Measurements from ENCODE around the gene PLEKHO2.

The PLEKHO2 gene

DNA sequence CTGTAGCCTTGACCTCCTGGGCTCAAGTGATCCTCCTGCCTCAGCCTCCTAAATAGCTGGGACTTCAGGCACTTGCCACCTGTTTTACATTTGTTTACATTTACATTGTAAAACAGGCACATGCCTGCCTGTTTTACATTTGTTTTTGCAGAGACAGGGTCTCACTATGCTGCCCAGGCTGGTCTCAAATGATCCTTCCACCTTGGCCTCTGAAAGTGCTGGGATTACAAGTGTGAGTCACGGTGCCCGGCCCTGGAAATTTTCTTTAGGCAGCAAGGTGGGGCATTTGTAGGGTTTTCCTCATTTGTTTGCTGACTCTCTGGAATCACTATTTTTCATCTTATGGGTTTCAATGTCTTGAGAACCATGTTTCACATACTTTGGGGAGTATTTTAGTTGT is 41.2 kb upstream of the PLEKHO2 start:
- no peak overlapping the region for H3K27ac ChIP-seq (replicated peaks)
- TF ChIP-seq SPI1 (IDR thresholded peaks at IDR 0.05; ENCODE audit: borderline replicate concordance, low read depth) (no peak), GABPA (IDR thresholded peaks at IDR 0.05; ENCODE audit: low read depth) (no peak), POLR2AphosphoS5 (IDR thresholded peaks at IDR 0.05; ENCODE audit: low read depth) (no peak)
- TF ChIP-seq, protein P1, sequence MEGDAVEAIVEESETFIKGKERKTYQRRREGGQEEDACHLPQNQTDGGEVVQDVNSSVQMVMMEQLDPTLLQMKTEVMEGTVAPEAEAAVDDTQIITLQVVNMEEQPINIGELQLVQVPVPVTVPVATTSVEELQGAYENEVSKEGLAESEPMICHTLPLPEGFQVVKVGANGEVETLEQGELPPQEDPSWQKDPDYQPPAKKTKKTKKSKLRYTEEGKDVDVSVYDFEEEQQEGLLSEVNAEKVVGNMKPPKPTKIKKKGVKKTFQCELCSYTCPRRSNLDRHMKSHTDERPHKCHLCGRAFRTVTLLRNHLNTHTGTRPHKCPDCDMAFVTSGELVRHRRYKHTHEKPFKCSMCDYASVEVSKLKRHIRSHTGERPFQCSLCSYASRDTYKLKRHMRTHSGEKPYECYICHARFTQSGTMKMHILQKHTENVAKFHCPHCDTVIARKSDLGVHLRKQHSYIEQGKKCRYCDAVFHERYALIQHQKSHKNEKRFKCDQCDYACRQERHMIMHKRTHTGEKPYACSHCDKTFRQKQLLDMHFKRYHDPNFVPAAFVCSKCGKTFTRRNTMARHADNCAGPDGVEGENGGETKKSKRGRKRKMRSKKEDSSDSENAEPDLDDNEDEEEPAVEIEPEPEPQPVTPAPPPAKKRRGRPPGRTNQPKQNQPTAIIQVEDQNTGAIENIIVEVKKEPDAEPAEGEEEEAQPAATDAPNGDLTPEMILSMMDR (IDR thresholded peaks at IDR 0.05; ENCODE audit: insufficient read depth, low read length), result no peak
- TF ChIP-seq, protein P2, sequence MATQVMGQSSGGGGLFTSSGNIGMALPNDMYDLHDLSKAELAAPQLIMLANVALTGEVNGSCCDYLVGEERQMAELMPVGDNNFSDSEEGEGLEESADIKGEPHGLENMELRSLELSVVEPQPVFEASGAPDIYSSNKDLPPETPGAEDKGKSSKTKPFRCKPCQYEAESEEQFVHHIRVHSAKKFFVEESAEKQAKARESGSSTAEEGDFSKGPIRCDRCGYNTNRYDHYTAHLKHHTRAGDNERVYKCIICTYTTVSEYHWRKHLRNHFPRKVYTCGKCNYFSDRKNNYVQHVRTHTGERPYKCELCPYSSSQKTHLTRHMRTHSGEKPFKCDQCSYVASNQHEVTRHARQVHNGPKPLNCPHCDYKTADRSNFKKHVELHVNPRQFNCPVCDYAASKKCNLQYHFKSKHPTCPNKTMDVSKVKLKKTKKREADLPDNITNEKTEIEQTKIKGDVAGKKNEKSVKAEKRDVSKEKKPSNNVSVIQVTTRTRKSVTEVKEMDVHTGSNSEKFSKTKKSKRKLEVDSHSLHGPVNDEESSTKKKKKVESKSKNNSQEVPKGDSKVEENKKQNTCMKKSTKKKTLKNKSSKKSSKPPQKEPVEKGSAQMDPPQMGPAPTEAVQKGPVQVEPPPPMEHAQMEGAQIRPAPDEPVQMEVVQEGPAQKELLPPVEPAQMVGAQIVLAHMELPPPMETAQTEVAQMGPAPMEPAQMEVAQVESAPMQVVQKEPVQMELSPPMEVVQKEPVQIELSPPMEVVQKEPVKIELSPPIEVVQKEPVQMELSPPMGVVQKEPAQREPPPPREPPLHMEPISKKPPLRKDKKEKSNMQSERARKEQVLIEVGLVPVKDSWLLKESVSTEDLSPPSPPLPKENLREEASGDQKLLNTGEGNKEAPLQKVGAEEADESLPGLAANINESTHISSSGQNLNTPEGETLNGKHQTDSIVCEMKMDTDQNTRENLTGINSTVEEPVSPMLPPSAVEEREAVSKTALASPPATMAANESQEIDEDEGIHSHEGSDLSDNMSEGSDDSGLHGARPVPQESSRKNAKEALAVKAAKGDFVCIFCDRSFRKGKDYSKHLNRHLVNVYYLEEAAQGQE (IDR thresholded peaks at IDR 0.05; ENCODE audit: insufficient replicate concordance, low read depth), result no peak
- no peak for DNase-seq (ENCODE audit: low read depth in 1 of 2, low spot score in 1 of 2)
- H3K4me3 ChIP-seq (replicated peaks; ENCODE audit: insufficient read depth, low read length), result no peak overlapping the region
- no peaks in the 10 kb centered on the region for H3K27me3 ChIP-seq (ENCODE audit: insufficient read depth, poor library complexity, severe bottlenecking)

DNA sequence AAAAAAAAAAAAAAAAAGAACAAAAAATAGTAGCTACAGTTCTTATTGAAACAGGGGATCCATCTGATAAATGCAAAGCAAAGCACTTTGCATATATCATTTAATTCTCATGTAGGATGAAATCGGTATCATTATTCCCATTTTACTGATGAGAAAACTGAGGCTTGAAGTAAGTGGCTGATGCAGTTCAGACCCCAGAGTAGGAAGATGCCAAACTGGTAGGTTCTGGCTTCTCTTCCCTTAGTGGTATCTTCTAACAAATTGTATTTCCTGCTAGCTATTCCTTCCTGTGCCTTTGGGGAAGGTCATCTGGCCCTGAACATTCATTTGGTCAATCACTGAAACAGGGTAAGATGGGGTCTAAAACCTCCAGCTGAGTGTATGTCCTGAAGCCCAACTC is 38.2 kb upstream of the PLEKHO2 start:
- no peak for DNase-seq (ENCODE audit: low read depth in 1 of 2, low spot score in 1 of 2)
- TF ChIP-seq GABPA (IDR thresholded peaks at IDR 0.05; ENCODE audit: low read depth), result no peak
- TF ChIP-seq POLR2AphosphoS5 (IDR thresholded peaks at IDR 0.05; ENCODE audit: low read depth), result no peak
- Histone ChIP-seq H3K4me3 (replicated peaks; ENCODE audit: insufficient read depth, low read length) (no peak overlapping the region), H3K27me3 (ENCODE audit: insufficient read depth, poor library complexity, severe bottlenecking) (no peaks in the 10 kb centered on the region), H3K27ac (replicated peaks) (no peak overlapping the region)

DNA sequence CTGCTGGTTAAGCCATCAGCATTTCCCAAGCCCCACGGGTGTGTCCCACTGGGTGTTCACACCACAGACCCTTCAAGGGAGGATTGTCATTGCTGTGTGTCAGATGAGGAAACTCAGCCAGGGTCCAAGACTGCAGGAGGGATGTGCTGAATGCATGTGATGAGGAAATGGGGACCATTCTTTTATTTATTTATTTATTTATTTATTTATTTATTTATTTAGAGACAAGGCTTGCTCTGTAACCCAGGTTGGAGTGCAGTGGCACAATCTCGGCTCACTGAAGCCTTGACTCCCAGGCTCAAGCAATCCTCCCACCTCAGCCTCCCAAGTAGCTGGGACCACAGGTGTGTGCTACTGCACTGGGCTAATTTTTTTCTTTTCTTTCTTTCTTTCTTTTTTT is 37.1 kb upstream of the PLEKHO2 start:
- no peak overlapping the region for H3K4me3 ChIP-seq (replicated peaks; ENCODE audit: insufficient read depth, low read length)
- no peak for TF ChIP-seq POLR2AphosphoS5 (IDR thresholded peaks at IDR 0.05; ENCODE audit: low read depth)
- TF ChIP-seq, protein P2 (IDR thresholded peaks at IDR 0.05; ENCODE audit: insufficient replicate concordance, low read depth), result no peak
- TF ChIP-seq GABPA (IDR thresholded peaks at IDR 0.05; ENCODE audit: low read depth), result no peak
- no peak for TF ChIP-seq SPI1 (IDR thresholded peaks at IDR 0.05; ENCODE audit: borderline replicate concordance, low read depth)
- TF ChIP-seq, protein P1 (IDR thresholded peaks at IDR 0.05; ENCODE audit: insufficient read depth, low read length), result no peak
- H3K27me3 ChIP-seq (ENCODE audit: insufficient read depth, poor library complexity, severe bottlenecking), result no peaks in the 10 kb centered on the region
- no peak overlapping the region for H3K27ac ChIP-seq (replicated peaks)
- no peak for DNase-seq (ENCODE audit: low read depth in 1 of 2, low spot score in 1 of 2)

DNA sequence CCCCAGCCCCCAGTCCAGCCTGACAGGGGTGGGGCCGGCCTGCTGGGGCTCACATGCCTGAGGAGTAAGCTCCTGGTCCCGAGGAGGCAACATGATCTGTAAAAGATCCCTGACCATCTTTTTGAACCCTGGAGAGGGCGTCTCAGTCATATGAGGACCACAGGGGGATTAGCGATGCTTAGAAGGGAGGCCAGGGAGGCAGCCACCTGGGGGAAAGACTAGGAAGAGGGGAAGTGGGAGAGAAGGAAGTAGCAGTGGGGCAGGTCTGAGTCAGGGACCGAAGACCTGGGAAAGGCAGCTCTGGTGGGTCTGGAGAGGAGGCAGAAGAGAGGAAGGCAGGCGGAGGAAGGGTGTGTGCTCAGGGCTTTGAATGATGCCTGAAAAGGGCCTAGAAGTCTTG is 35.2 kb upstream of the PLEKHO2 start:
- no peak overlapping the region for H3K27ac ChIP-seq (replicated peaks)
- H3K4me3 ChIP-seq (replicated peaks; ENCODE audit: insufficient read depth, low read length), result no peak overlapping the region
- DNase-seq (ENCODE audit: low read depth in 1 of 2, low spot score in 1 of 2), result no peak
- no peak for TF ChIP-seq SPI1 (IDR thresholded peaks at IDR 0.05; ENCODE audit: borderline replicate concordance, low read depth)
- TF ChIP-seq GABPA (IDR thresholded peaks at IDR 0.05; ENCODE audit: low read depth), result no peak
- TF ChIP-seq, protein P2 (IDR thresholded peaks at IDR 0.05; ENCODE audit: insufficient replicate concordance, low read depth), result no peak
- H3K27me3 ChIP-seq (ENCODE audit: insufficient read depth, poor library complexity, severe bottlenecking), result no peaks in the 10 kb centered on the region
